ENCODE measurements around the gene GATA3.

DNA sequence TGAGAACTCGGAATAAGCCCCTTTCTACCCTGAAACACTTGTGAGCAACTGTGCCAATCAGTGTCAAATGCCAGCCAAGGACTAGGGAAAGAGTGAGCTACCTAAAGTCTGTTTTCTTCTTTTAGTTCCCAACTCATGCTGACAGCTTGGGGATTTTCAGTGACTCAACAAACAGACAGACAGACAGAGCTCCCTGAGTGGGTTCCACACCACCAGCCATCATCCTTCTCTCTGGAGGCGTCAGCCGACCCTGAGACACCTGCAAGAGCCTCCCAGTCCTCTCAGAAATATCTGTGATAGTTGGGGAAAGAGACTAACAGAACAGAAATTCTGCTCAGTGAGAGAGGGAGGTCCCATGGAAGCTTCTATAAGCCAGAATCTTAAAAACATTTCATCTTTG is 49.5 kb downstream of the GATA3 start:
- TF ChIP-seq EP300 (IDR thresholded peaks at IDR 0.05) (no peak), POLR2A (IDR thresholded peaks at IDR 0.05) (no peak), CTCF (IDR thresholded peaks at IDR 0.05) (no peak)
